ENCODE results near the gene FAM83F.

DNA sequence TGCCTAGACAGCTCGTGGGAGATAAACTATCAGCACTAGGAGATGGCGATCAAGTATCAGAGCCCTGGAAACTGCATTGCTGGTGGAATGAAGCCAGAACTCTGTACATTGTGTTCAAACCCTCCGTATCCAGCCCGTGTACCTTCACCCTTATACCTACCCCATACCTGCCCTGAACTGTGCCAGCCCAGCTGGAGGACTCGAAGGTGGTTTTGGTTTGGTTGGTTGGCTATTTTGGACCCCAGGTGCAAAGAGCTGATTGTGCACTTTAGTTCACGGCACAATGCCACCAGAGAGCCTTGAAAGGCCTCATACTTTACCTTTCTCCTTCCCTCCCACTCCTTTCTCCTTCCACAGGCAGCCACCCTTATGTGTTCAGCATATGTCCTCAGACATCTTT, 16.0 kb downstream of the FAM83F start:
- TF ChIP-seq, protein P1, sequence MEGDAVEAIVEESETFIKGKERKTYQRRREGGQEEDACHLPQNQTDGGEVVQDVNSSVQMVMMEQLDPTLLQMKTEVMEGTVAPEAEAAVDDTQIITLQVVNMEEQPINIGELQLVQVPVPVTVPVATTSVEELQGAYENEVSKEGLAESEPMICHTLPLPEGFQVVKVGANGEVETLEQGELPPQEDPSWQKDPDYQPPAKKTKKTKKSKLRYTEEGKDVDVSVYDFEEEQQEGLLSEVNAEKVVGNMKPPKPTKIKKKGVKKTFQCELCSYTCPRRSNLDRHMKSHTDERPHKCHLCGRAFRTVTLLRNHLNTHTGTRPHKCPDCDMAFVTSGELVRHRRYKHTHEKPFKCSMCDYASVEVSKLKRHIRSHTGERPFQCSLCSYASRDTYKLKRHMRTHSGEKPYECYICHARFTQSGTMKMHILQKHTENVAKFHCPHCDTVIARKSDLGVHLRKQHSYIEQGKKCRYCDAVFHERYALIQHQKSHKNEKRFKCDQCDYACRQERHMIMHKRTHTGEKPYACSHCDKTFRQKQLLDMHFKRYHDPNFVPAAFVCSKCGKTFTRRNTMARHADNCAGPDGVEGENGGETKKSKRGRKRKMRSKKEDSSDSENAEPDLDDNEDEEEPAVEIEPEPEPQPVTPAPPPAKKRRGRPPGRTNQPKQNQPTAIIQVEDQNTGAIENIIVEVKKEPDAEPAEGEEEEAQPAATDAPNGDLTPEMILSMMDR (IDR thresholded peaks at IDR 0.05), result no peak
- TF ChIP-seq POLR2A (IDR thresholded peaks at IDR 0.05), result no peak
